Measurements from ENCODE around the gene TOMM7.

DNA sequence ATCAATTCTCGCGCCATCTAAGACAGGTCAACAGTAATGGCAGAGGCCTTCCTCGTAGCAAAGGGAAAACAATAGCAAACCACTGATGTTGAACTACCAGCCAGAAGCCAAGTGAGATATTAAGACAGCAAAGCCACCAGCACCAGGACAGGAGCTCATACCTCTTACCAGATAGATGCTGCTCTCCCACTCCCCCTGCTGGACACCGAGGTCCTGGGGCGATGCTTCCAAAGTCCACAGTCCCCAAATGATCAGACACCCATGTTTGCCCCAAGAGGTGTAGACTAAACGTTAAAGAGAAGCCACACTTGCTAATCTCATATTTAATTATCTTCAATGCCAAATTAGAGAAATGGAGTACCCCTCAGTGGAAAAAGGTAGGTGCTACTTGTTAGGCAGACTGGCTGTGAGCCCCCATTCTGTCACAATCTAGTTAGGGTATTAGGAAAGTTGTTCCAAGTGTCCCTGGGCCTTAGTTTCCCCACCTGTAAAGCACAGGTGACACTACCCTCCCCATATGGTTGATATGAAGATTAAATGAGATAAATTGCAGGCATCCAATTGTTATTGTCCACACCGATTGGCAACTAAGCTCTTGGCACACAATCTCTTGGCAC, 39.9 kb downstream of the TOMM7 start:
- TF ChIP-seq, protein P1, sequence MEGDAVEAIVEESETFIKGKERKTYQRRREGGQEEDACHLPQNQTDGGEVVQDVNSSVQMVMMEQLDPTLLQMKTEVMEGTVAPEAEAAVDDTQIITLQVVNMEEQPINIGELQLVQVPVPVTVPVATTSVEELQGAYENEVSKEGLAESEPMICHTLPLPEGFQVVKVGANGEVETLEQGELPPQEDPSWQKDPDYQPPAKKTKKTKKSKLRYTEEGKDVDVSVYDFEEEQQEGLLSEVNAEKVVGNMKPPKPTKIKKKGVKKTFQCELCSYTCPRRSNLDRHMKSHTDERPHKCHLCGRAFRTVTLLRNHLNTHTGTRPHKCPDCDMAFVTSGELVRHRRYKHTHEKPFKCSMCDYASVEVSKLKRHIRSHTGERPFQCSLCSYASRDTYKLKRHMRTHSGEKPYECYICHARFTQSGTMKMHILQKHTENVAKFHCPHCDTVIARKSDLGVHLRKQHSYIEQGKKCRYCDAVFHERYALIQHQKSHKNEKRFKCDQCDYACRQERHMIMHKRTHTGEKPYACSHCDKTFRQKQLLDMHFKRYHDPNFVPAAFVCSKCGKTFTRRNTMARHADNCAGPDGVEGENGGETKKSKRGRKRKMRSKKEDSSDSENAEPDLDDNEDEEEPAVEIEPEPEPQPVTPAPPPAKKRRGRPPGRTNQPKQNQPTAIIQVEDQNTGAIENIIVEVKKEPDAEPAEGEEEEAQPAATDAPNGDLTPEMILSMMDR (IDR thresholded peaks at IDR 0.05), result peak; percentile 95
- no peak for TF ChIP-seq SIN3A (IDR thresholded peaks at IDR 0.05; ENCODE audit: borderline replicate concordance, insufficient read depth, low read depth, low read length)

All from Panc1 (cell line).